ENCODE measurements around the gene ERG.

GRCh38 chr21:38358666-38359065 is 139.6 kb downstream of the ERG start:
- TF ChIP-seq HOXA7 (CRISPR knock-in tag; IDR thresholded peaks at IDR 0.05) (no peak), REST (IDR thresholded peaks at IDR 0.05) (no peak), POLR2A (IDR thresholded peaks at IDR 0.05; ENCODE audit: low read length) (no peak), BHLHE40 (IDR thresholded peaks at IDR 0.05; ENCODE audit: low read depth, low read length) (no peak), ESRRA (IDR thresholded peaks at IDR 0.05; ENCODE audit: borderline replicate concordance, low read length) (no peak), RCOR1 (IDR thresholded peaks at IDR 0.05; ENCODE audit: low read depth, low read length) (no peak), MAFK (IDR thresholded peaks at IDR 0.05; ENCODE audit: partially characterized antibody) (no peak), RNF2 (IDR thresholded peaks at IDR 0.05; ENCODE audit: borderline replicate concordance, low read depth) (no peak), MAZ (IDR thresholded peaks at IDR 0.05; ENCODE audit: borderline replicate concordance, low read depth, low read length) (no peak), HDAC2 (IDR thresholded peaks at IDR 0.05) (no peak)
- TF ChIP-seq, protein P1, sequence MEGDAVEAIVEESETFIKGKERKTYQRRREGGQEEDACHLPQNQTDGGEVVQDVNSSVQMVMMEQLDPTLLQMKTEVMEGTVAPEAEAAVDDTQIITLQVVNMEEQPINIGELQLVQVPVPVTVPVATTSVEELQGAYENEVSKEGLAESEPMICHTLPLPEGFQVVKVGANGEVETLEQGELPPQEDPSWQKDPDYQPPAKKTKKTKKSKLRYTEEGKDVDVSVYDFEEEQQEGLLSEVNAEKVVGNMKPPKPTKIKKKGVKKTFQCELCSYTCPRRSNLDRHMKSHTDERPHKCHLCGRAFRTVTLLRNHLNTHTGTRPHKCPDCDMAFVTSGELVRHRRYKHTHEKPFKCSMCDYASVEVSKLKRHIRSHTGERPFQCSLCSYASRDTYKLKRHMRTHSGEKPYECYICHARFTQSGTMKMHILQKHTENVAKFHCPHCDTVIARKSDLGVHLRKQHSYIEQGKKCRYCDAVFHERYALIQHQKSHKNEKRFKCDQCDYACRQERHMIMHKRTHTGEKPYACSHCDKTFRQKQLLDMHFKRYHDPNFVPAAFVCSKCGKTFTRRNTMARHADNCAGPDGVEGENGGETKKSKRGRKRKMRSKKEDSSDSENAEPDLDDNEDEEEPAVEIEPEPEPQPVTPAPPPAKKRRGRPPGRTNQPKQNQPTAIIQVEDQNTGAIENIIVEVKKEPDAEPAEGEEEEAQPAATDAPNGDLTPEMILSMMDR (IDR thresholded peaks at IDR 0.05), result no peak

Measured in A549 (cell line).